GM12878 (cell line): ENCODE data around the gene TMUB1. TPM values are rescaled to one million over a fixed set of nuclear protein-coding genes. Genes with fewer than 3 reads are reported as not detected.

ENCODE experiments used
- ATAC-seq: fragments of 200-7000 bp; cut with Tn5 transposase; 3 replicates; pipeline ENCODE4 v1.9.1; 2020; ENCODE audit warnings: mild to moderate bottlenecking, moderate library complexity
- BruUV-seq: library from RNA; stranded (reverse); fragments of 400-500 nt; replicated peaks from 2 replicates; lab custom pipeline; 2021; lab: Mats Ljungman, UMichigan
- CTCF ChIA-PET: fragments of 300-600 bp; sonication (Branson Sonifier 250); formaldehyde crosslinking; extraction: SDS; loops from one replicate; lab custom pipeline; 2021; ENCODE audit warnings: inconsistent platforms; lab: Yijun Ruan, JAX
- POLR2A ChIA-PET: fragments of 350-600 bp; formaldehyde crosslinking; extraction: SDS; loops from one replicate; lab custom pipeline; 2021; ENCODE audit warnings: inconsistent platforms; lab: Charles Lee
- RAD21 ChIA-PET: fragments of 300-600 bp; sonication (Branson Sonifier 250); formaldehyde crosslinking; loops from one replicate; lab custom pipeline; 2023; ENCODE audit warnings: antibody characterized with exemption; ENCODE audit not compliant: unreplicated experiment; lab: Charles Lee
- SMC1A ChIA-PET: fragments of 300-600 bp; sonication (Branson Sonifier 250); formaldehyde crosslinking; loops from one replicate; lab custom pipeline; 2023; ENCODE audit not compliant: unreplicated experiment, uncharacterized antibody; lab: Charles Lee
- DNase-seq: peaks from one replicate; pipeline ENCODE4 v3.0.0-alpha.2; 2011; ENCODE audit warnings: low read depth, low spot score
- FAIRE-seq: peaks from 3 replicates; lab custom pipeline; 2011; peaks lifted over from hg19 to GRCh38; lab: Jason Lieb, UNC
- H2AFZ ChIP-seq: 2 replicates; pipeline ENCODE4 v1.6.0; 2011; ENCODE audit warnings: low read depth, low read length, control low read depth; ENCODE audit not compliant: control insufficient read depth
- H3K27ac ChIP-seq: 2 replicates; pipeline ENCODE4 v1.5.1; 2011; ENCODE audit warnings: control low read depth; ENCODE audit not compliant: control insufficient read depth, insufficient read depth
- H3K27me3 ChIP-seq, 2 experiments: replicated peaks in 1 of 2; 2 replicates each; pipeline versions ENCODE4 v1.6.0 to v1.6.1; 2011; ENCODE audit warnings: low read length in 1 of 2; ENCODE audit not compliant: control insufficient read depth in 2 of 2, insufficient read depth in 2 of 2
- H3K36me3 ChIP-seq, 2 experiments: 2 replicates each; pipeline ENCODE4 v1.5.1; 2011; ENCODE audit warnings: low read length in 1 of 2; ENCODE audit not compliant: control insufficient read depth in 2 of 2, insufficient read depth in 2 of 2
- H3K4me1 ChIP-seq: 2 replicates; pipeline ENCODE4 v1.6.1; 2011; ENCODE audit warnings: mild to moderate bottlenecking, low read length, moderate library complexity, mixed read lengths; ENCODE audit not compliant: control insufficient read depth, insufficient read depth
- H3K4me2 ChIP-seq: 2 replicates; pipeline ENCODE4 v1.6.0; 2011; ENCODE audit warnings: control low read depth; ENCODE audit not compliant: control insufficient read depth, insufficient read depth
- H3K4me3 ChIP-seq: fragments of 200-600 bp; sonication (generic); 2 replicates; pipeline ENCODE4 v1.5.1; 2016
- H3K79me2 ChIP-seq: 2 replicates; pipeline ENCODE4 v1.6.0; 2011; ENCODE audit warnings: low read length; ENCODE audit not compliant: control insufficient read depth, insufficient read depth
- H3K9ac ChIP-seq: 2 replicates; pipeline ENCODE4 v1.8.0; 2011; ENCODE audit warnings: low read length, control low read depth, mixed read lengths; ENCODE audit not compliant: control insufficient read depth, insufficient read depth
- H3K9me3 ChIP-seq: replicated peaks from 3 replicates; pipeline ENCODE4 v1.5.1; 2011; ENCODE audit warnings: mild to moderate bottlenecking, low read length; ENCODE audit not compliant: control insufficient read depth, insufficient read depth
- H4K20me1 ChIP-seq: 2 replicates; pipeline ENCODE4 v1.6.0; 2011; ENCODE audit not compliant: control insufficient read depth, insufficient read depth
- CREM ChIP-seq: IDR thresholded peaks from 2 replicates; pipeline ENCODE4 v1.6.1; 2014; ENCODE audit warnings: antibody characterized with exemption, low read depth
- ELK1 ChIP-seq: IDR thresholded peaks from 2 replicates; pipeline ENCODE4 v1.6.1; 2012; ENCODE audit warnings: low read depth, low read length, improper control_type of control experiment
- LARP7 ChIP-seq: fragments of 450-650 bp; IDR thresholded peaks from 2 replicates; pipeline ENCODE4 v1.6.1; 2017; ENCODE audit warnings: mild to moderate bottlenecking
- RAD21 ChIP-seq: IDR thresholded peaks from 2 replicates; pipeline ENCODE4 v1.6.1; 2011; ENCODE audit warnings: mild to moderate bottlenecking, low read depth, low read length, moderate library complexity; ENCODE audit not compliant: insufficient read depth
- SIN3A ChIP-seq: IDR thresholded peaks from 2 replicates; pipeline ENCODE4 v1.6.1; 2012; ENCODE audit warnings: low read depth, low read length, improper control_type of control experiment
- SMC3 ChIP-seq: IDR thresholded peaks from 2 replicates; pipeline ENCODE4 v1.6.1; 2011; ENCODE audit warnings: low read length, improper control_type of control experiment, borderline replicate concordance
- ZBTB40 ChIP-seq: fragments of 450-650 bp; IDR thresholded peaks from 2 replicates; pipeline ENCODE4 v1.6.1; 2016; ENCODE audit warnings: mild to moderate bottlenecking, moderate library complexity, borderline replicate concordance
- WGBS: methylation state at CpG from one replicate; pipeline ENCODE4 v1.1.6; 2016; ENCODE audit warnings: low lambda C conversion rate; ENCODE audit not compliant: insufficient replicate concordance, insufficient coverage; ENCODE audit errors: missing lambda C conversion rate; 5-methylcytosine and 5-hydroxymethylcytosine counted together
- in situ Hi-C: fragments of 300-500 bp; cut with MboI; formaldehyde crosslinking; loops from 9 replicates; pipeline ENCODE4 v1.14.3; 2018; ENCODE audit warnings: mixed read lengths
- intact Hi-C: fragments of 100-400 bp; cut with micrococcal nuclease; formaldehyde crosslinking; loops from one replicate; pipeline ENCODE4 v1.14.2; 2022; ENCODE audit not compliant: unreplicated experiment
- polyA plus RNA-seq, 11 experiments: library from polyadenylated mRNA; depleted of rRNA in 4 of 11; unstranded in 6 of 11; stranded (reverse) in 5 of 11; fragments of >200 nt; fragmentation: Nextera tagmentation in 4 of 11; fragmentation: Illumina TruSeq in 1 of 11; extraction: Ambion mirVana in 4 of 11; extraction: Trizol in 1 of 11; gene quantifications; 1 replicate in 1 of 11; 2 replicates in 10 of 11; pipeline versions ENCODE4 v1.2.1 to v1.2.3, GENCODE V29; 2011 to 2016; ENCODE audit warnings: inconsistent platforms in 2 of 11, missing spikeins in 2 of 11, low read depth in 1 of 11
- total RNA-seq, 4 experiments: library from RNA; depleted of rRNA in 3 of 4; stranded (reverse); fragments of >200 nt in 3 of 4; fragmentation: Illumina TruSeq in 1 of 4; extraction: Trizol in 1 of 4; gene quantifications; 2 replicates each; pipeline versions ENCODE4 v1.2.1 to v1.2.3, GENCODE V29; 2013 to 2021

TMUB1 gene
- total and polyA plus RNA-seq, 10 of the 15 experiments (the other 5 are each of a cell fraction or from before 2014, with no cell fraction given): 0.27 to 79.5 (median 41.3) TPM; not detected in 1

GRCh38 chr7:151066273-151066974 lies 16.9 kb downstream of the TMUB1 start:
- ChIA-PET CTCF (no interaction called here), RAD21 (no interaction called here), SMC1A (no interaction called here), POLR2A (interaction anchor here (0.6 kb wide), 1 partner anchor 32 kb away, joined by 3 read pairs; no protein-coding TSS in a partner anchor)
- WGBS: 99% methylated on average over 29 of the region's 39 CpGs
- no peaks in the 10 kb centered on the region for H3K4me1 ChIP-seq
- H3K4me2 ChIP-seq: no peak overlapping the region
- H3K27ac ChIP-seq: no peak overlapping the region
- FAIRE-seq (no peak), DNase-seq (no peak), ATAC-seq (no peak)
- no peaks in the 10 kb centered on the region for H3K27me3 ChIP-seq
- peaks cover 4% of the 10 kb centered on the region for H3K79me2 ChIP-seq
- no peak overlapping the region for H2AFZ ChIP-seq
- in situ Hi-C loops: no loop called here
- H3K4me3 ChIP-seq: no peak overlapping the region
- BruUV-seq: no TSS peak
- intact Hi-C loops: no loop called here
- peaks cover 11 to 23% of the 10 kb centered on the region in 2 experiments; a peak in 3 of 4 replicates for H3K36me3 ChIP-seq
- TF ChIP-seq RAD21 (no peak), CREM (no peak), ZBTB40 (no peak), ELK1 (no peak), LARP7 (no peak), SMC3 (no peak), SIN3A (no peak)
- no peaks in the 10 kb centered on the region for H4K20me1 ChIP-seq
- H3K9me3 ChIP-seq: no peaks in the 10 kb centered on the region
- no peak overlapping the region for H3K9ac ChIP-seq
